ENCODE measurements around the gene TCP1. TPM values are rescaled to one million over a fixed set of nuclear protein-coding genes. Genes with fewer than 3 reads are reported as not detected.
A peak's percentile ranks its signal among the peaks of the same experiment; 100 is the strongest.

Gene TCP1
- total and polyA plus RNA-seq, 9 of the 15 experiments (the other 6 are each of a cell fraction or from before 2014, with no cell fraction given): 331 to 801 (median 645) TPM

DNA sequence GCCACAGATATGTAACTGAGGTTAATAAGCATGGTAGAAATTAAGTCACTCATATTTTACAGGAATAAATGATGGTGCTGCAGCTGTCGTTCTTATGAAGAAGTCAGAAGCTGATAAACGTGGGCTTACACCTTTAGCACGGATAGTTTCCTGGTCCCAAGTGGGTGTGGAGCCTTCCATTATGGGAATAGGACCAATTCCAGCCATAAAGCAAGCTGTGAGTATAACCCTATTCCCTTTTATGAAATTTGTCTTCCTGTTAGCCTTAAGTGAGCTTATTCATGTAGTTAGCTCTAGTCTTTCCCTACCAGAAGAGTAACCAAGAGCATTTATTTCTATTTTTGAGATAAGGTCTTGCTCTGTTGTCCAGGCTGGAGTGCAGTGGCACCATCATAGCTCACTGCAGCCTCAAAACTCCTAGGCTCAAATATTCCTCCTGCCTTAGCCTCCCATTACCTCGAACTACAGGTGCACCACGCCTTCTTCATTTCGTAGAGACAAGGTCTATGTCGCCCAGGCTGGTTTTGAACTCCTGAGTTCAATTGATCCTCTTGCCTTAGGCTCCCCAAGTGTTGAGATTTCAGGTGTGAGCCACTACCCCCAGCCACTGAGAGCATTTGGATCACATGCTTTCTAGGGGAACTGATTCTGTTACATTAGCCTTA, 12.0 kb downstream of the TCP1 start:
- intact Hi-C loops (cut with micrococcal nuclease) (no loop called here), in situ Hi-C loops (cut with MboI) (no loop called here)
- DNase-seq (ENCODE audit: extremely low read depth in 1 of 4, low spot score in 3 of 4) (peak in 1 of 4 experiments; percentile 7), ATAC-seq (peak; percentile 55), FAIRE-seq (no peak)
- no peak overlapping the region for H2AFZ ChIP-seq (ENCODE audit: low read depth, low read length)
- H3K27ac ChIP-seq (ENCODE audit: extremely low read depth, low read depth, low read length): no peak overlapping the region
- ChIA-PET POLR2A (interaction anchor here (1.0 to 1.6 kb wide), 7 partner anchors 9 to 70 kb away, joined by 3 to 12 read pairs (median 3); partner anchors contain the start of genes MRPL18, TCP1 and WTAP), CTCF (ENCODE audit: low intra/inter-chr PET ratio) (no interaction called here)
- H3K9ac ChIP-seq (ENCODE audit: insufficient read depth in 1 of 2, low read depth in 2 of 2, low read length in 2 of 2): no peak overlapping the region
- H4K20me1 ChIP-seq (replicated peaks; ENCODE audit: control insufficient read depth, insufficient read depth, low read length): peaks cover 5% of the 10 kb centered on the region; the same call in 1 of the 2 replicates
- peaks cover 99% of the 10 kb centered on the region for H3K36me3 ChIP-seq (ENCODE audit: control insufficient read depth, insufficient read depth, low read length)
- no peaks in the 10 kb centered on the region for H3K9me1 ChIP-seq (ENCODE audit: control insufficient read depth, insufficient read depth, low read length)
- 76% methylated on average over 7 of the region's 7 CpGs for WGBS (ENCODE audit: insufficient coverage, low coverage, missing lambda C conversion rate)
- no TSS peak for BruUV-seq (replicated peaks)
- H3K79me2 ChIP-seq (ENCODE audit: control insufficient read depth, insufficient read depth, low read length): peaks cover 17% of the 10 kb centered on the region; the same call in 2 of the 3 replicates
- no peaks in the 10 kb centered on the region for H3K9me3 ChIP-seq (replicated peaks; ENCODE audit: control insufficient read depth, insufficient read depth, low read depth, low read length)
- no peaks in the 10 kb centered on the region for H3K27me3 ChIP-seq (ENCODE audit: control insufficient read depth in 2 of 2, insufficient read depth in 2 of 2, low read length in 2 of 2)
- H3K4me2 ChIP-seq (ENCODE audit: insufficient read depth, low read length): no peak overlapping the region
- H3K4me3 ChIP-seq: no peak overlapping the region
- no peaks in the 10 kb centered on the region for H3K4me1 ChIP-seq (replicated peaks in 1 of 2; ENCODE audit: control insufficient read depth in 2 of 2, insufficient read depth in 2 of 2, low read length in 2 of 2)
- TF ChIP-seq ZKSCAN1 (IDR thresholded peaks at IDR 0.05; ENCODE audit: low read depth, low read length) (no peak), JUN (IDR thresholded peaks at IDR 0.05; ENCODE audit: borderline replicate concordance, low read depth, low read length) (no peak), JUN (CRISPR knock-in tag; IDR thresholded peaks at IDR 0.05; ENCODE audit: borderline replicate concordance) (no peak), POLR2AphosphoS5 (IDR thresholded peaks at IDR 0.05; ENCODE audit: control insufficient read depth, insufficient read depth, low read depth, low read length) (peak; percentile 32; the same call in 1 of the 2 replicates), EP300 (IDR thresholded peaks at IDR 0.05; ENCODE audit: low read length) (no peak), HDAC1 (IDR thresholded peaks at IDR 0.05) (no peak), ZNF785 (CRISPR knock-in tag; IDR thresholded peaks at IDR 0.05) (no peak), ARID1B (IDR thresholded peaks at IDR 0.05) (no peak), HMG20A (CRISPR knock-in tag; conservative IDR thresholded peaks at IDR 0.05) (no peak), POLR2B (IDR thresholded peaks at IDR 0.05; ENCODE audit: low read depth, partially characterized antibody) (peak; percentile 65), FOXA3 (CRISPR knock-in tag; conservative IDR thresholded peaks at IDR 0.05 in 1 of 2, IDR thresholded peaks at IDR 0.05 in 1 of 2) (no peak), ZNF124 (CRISPR knock-in tag; IDR thresholded peaks at IDR 0.05) (no peak), MYNN (IDR thresholded peaks at IDR 0.05) (peak; percentile 55; the same call in 1 of the 2 replicates), MYNN (CRISPR knock-in tag; IDR thresholded peaks at IDR 0.05) (no peak), CBX3 (IDR thresholded peaks at IDR 0.05; ENCODE audit: borderline replicate concordance in 1 of 2, low read length in 2 of 2) (0 out of 3 replicates have a peak, but pooled peaks of 1 of the 2 experiments have one; percentile 18), ZNF707 (CRISPR knock-in tag; conservative IDR thresholded peaks at IDR 0.05) (no peak), BDP1 (IDR thresholded peaks at IDR 0.05; ENCODE audit: insufficient read depth, insufficient read length) (no peak), TFE3 (CRISPR knock-in tag; IDR thresholded peaks at IDR 0.05) (no peak), KDM5B (IDR thresholded peaks at IDR 0.05; ENCODE audit: insufficient replicate concordance, low read depth, low read length) (no peak)
- TF ChIP-seq, protein P1, sequence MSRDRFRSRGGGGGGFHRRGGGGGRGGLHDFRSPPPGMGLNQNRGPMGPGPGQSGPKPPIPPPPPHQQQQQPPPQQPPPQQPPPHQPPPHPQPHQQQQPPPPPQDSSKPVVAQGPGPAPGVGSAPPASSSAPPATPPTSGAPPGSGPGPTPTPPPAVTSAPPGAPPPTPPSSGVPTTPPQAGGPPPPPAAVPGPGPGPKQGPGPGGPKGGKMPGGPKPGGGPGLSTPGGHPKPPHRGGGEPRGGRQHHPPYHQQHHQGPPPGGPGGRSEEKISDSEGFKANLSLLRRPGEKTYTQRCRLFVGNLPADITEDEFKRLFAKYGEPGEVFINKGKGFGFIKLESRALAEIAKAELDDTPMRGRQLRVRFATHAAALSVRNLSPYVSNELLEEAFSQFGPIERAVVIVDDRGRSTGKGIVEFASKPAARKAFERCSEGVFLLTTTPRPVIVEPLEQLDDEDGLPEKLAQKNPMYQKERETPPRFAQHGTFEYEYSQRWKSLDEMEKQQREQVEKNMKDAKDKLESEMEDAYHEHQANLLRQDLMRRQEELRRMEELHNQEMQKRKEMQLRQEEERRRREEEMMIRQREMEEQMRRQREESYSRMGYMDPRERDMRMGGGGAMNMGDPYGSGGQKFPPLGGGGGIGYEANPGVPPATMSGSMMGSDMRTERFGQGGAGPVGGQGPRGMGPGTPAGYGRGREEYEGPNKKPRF (IDR thresholded peaks at IDR 0.05; ENCODE audit: low read depth, low read length): no peak

Data from K562 (cell line).